HFFc6 (cell line): ENCODE data around the gene TCEAL5. TPM values are rescaled to one million over a fixed set of nuclear protein-coding genes. Genes with fewer than 3 reads are reported as not detected.
"Not testable (repeated sequence)": the region's sequence is repeated elsewhere in the genome, so short reads cannot be mapped to it uniquely, and the experiment has no call there.

Experiments used
- DNase-seq: peaks from one replicate; pipeline ENCODE4 v3.0.0-alpha.2; 2018
- H3K27ac Mint-ChIP-seq: 2 replicates; pipeline ENCODE4 v1.8.0; 2020; ENCODE audit warnings: mild to moderate bottlenecking, mixed read lengths
- H3K27me3 Mint-ChIP-seq: 2 replicates; pipeline ENCODE4 v1.8.0; 2021; ENCODE audit warnings: mild to moderate bottlenecking, moderate library complexity, mixed read lengths; ENCODE audit not compliant: insufficient read depth
- H3K36me3 Mint-ChIP-seq: 2 replicates; pipeline ENCODE4 v1.8.0; 2021; ENCODE audit warnings: low read depth, mixed read lengths
- H3K4me1 Mint-ChIP-seq: 2 replicates; pipeline ENCODE4 v1.8.0; 2020; ENCODE audit warnings: low read depth, mixed read lengths
- H3K4me3 Mint-ChIP-seq: 2 replicates; pipeline ENCODE4 v1.8.0; 2020; ENCODE audit warnings: mild to moderate bottlenecking, moderate library complexity, mixed read lengths
- H3K9me3 Mint-ChIP-seq: 2 replicates; pipeline ENCODE4 v1.8.0; 2020; ENCODE audit warnings: mild to moderate bottlenecking, mixed read lengths
- long read RNA-seq: library from polyadenylated mRNA; unstranded; transcript quantifications from one replicate; pipeline ENCODE4 v2.0.0, GENCODE V29; 2019
- total RNA-seq, 6 experiments: library from RNA; stranded (reverse); fragmentation: NEBNext Ultra II Directional; extraction: Animal tissue kit (Norgen Biotek cat#: 25700); gene quantifications; 2 replicates in 1 of 6; 3 replicates in 5 of 6; pipeline ENCODE4 v1.2.3, GENCODE V29; 2021
- TF ChIP-seq, protein P1 (sequence below): fragments of 200-600 bp; sonication (generic); IDR thresholded peaks from 2 replicates; pipeline ENCODE4 v1.5.0; 2021; ENCODE audit warnings: antibody characterized with exemption, mild to moderate bottlenecking

TCEAL5 gene, protein sequence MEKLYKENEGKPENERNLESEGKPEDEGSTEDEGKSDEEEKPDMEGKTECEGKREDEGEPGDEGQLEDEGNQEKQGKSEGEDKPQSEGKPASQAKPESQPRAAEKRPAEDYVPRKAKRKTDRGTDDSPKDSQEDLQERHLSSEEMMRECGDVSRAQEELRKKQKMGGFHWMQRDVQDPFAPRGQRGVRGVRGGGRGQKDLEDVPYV
- not detected for total RNA-seq
- long read RNA-seq: 0 reads

- H3K27ac Mint-ChIP-seq: no peak within 1 kb of the TSS
- no peaks in the 10 kb centered on the region for H3K9me3 Mint-ChIP-seq
- no peak for DNase-seq
- H3K36me3 Mint-ChIP-seq: no peaks in the 10 kb centered on the region
- no peaks in the 10 kb centered on the region for H3K4me1 Mint-ChIP-seq
- peaks cover 40% of the 10 kb centered on the region for H3K27me3 Mint-ChIP-seq
- TF ChIP-seq, protein P1, sequence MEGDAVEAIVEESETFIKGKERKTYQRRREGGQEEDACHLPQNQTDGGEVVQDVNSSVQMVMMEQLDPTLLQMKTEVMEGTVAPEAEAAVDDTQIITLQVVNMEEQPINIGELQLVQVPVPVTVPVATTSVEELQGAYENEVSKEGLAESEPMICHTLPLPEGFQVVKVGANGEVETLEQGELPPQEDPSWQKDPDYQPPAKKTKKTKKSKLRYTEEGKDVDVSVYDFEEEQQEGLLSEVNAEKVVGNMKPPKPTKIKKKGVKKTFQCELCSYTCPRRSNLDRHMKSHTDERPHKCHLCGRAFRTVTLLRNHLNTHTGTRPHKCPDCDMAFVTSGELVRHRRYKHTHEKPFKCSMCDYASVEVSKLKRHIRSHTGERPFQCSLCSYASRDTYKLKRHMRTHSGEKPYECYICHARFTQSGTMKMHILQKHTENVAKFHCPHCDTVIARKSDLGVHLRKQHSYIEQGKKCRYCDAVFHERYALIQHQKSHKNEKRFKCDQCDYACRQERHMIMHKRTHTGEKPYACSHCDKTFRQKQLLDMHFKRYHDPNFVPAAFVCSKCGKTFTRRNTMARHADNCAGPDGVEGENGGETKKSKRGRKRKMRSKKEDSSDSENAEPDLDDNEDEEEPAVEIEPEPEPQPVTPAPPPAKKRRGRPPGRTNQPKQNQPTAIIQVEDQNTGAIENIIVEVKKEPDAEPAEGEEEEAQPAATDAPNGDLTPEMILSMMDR: no peak
- no peak within 1 kb of the TSS for H3K4me3 Mint-ChIP-seq
Observed at GRCh38 chrX:103276581-103277002, at the start of gene TCEAL5. Gene TCEAL5, minus strand, starts transcription at chrX:103276750. Its CDS starts 2,187 bp downstream, at chrX:103274563.

DNA sequence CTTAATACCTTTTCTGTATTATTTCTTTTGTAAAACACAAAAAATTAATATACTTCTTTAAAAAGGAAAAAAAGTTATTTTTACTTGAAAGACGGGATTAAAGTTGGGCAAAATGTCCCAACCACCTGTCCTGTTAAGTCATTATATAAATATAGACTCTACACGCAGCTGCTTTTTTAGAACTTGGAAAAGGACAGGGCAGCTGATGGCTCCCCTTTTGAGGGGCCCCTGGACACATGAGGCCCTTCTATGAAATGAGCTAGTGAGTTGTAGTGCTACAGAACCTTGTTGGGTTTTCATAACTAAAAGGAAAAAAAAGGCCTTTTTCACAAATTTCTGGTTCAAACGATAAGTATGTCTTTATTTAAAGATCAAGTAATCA lies 34.8 kb upstream of the TCEAL5 start:
- H3K4me3 Mint-ChIP-seq: no peak overlapping the region
- H3K27ac Mint-ChIP-seq: no peak overlapping the region
- TF ChIP-seq, protein P1: no peak
- H3K9me3 Mint-ChIP-seq: no peaks in the 10 kb centered on the region
- H3K27me3 Mint-ChIP-seq: peaks cover 5% of the 10 kb centered on the region
- H3K36me3 Mint-ChIP-seq: no peaks in the 10 kb centered on the region
- no peaks in the 10 kb centered on the region for H3K4me1 Mint-ChIP-seq
- DNase-seq: no peak

DNA sequence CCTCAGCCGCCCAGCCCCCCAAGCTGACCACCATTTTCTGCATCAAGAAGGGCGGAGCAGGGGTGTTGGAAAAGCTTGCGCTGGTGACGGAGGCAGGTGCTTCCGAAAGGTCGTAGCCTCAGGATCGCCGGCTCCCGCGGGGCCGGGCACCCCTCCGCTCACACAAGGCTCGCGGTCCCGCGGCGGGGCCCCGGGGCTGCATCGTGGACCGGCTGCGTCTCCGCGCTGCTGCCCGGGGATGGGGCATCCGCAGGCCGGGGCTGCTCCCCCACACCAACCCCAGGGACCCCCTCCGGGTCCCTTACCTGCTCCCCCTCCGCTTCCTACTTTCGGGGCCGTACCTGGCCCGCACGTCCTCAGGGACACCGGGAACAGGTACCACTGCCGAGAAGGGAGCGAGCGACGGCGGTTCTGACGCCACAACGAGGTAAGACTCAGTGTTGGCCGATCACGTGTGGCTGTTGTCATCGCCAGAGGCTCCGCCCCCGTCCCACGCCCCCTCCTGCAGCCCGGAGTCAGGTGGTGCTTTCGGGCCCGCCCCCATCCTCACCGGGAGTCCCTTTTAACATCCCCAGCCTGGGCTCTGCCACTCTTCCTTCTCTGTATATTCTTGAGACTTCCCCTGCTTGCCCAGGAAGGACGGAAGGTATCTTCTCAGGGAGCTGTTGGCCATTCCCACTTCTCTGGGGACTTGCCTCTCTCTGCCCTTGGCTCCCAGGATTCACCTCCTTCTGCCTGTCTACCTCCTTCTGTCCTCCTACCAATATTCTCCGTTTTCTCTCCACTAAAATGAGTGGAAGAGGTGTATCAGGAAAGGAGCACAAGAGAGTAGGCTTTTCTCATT lies 34.2 kb upstream of the TCEAL5 start, which contains the start of gene BEX2:
Gene BEX2 (minus strand): TSS at position 436 of the 844 bp plus-strand sequence. CDS start 1,014 bp downstream, outside the sequence.
- TF ChIP-seq, protein P1: no peak
- Mint-ChIP-seq H3K4me3 (no peak within 1 kb of the TSS), H3K27me3 (peaks cover 5% of the 10 kb centered on the region), H3K9me3 (no peaks in the 10 kb centered on the region), H3K36me3 (no peaks in the 10 kb centered on the region), H3K27ac (no peak within 1 kb of the TSS), H3K4me1 (no peaks in the 10 kb centered on the region)
- DNase-seq: no peak

- DNase-seq: no peak
- peaks cover 5% of the 10 kb centered on the region for H3K27me3 Mint-ChIP-seq
- no peaks in the 10 kb centered on the region for H3K4me1 Mint-ChIP-seq
- H3K36me3 Mint-ChIP-seq: no peaks in the 10 kb centered on the region
- H3K4me3 Mint-ChIP-seq: no peak overlapping the region
- no peak overlapping the region for H3K27ac Mint-ChIP-seq
- TF ChIP-seq, protein P1: no peak
- no peaks in the 10 kb centered on the region for H3K9me3 Mint-ChIP-seq
Observed at GRCh38 chrX:103309860-103310554, 33.5 kb upstream of the TCEAL5 start.

DNA sequence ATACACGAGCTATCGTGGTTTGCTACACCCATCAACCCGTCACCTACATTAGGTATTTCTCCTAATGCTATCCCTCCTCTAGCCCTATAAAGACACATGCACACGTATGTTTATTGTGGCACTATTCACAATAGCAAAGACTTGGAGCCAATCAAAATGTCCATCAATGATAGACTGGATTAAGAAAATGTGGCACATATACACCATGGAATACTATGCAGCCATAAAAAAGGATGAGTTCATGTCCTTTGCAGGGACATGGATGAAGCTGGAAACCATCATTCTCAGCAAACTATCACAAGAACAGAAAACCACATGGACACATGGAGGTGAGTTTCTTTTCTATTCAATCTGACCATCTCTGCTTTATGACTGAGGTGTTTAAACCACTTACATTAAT lies 29.1 kb upstream of the TCEAL5 start:
- H3K27ac Mint-ChIP-seq, DNase-seq, H3K27me3 Mint-ChIP-seq, H3K4me1 Mint-ChIP-seq, H3K4me3 Mint-ChIP-seq, H3K9me3 Mint-ChIP-seq, H3K36me3 Mint-ChIP-seq: not testable (repeated sequence)
